AG08395 (cell line): ENCODE measurements around the gene TGFBRAP1.
"Not testable (repeated sequence)": the region's sequence is repeated elsewhere in the genome, so short reads cannot be mapped to it uniquely, and the experiment has no call there.

Source experiments
- DNase-seq: peaks from one replicate; pipeline ENCODE4 v3.0.0; 2012; ENCODE audit warnings: mixed read lengths, low spot score

TGFBRAP1 gene

GRCh38 chr2:105358593-105358992, 29.1 kb upstream of the TGFBRAP1 start:
- no peak for DNase-seq

GRCh38 chr2:105357122-105357521, 27.6 kb upstream of the TGFBRAP1 start:
- DNase-seq, result no peak

DNA sequence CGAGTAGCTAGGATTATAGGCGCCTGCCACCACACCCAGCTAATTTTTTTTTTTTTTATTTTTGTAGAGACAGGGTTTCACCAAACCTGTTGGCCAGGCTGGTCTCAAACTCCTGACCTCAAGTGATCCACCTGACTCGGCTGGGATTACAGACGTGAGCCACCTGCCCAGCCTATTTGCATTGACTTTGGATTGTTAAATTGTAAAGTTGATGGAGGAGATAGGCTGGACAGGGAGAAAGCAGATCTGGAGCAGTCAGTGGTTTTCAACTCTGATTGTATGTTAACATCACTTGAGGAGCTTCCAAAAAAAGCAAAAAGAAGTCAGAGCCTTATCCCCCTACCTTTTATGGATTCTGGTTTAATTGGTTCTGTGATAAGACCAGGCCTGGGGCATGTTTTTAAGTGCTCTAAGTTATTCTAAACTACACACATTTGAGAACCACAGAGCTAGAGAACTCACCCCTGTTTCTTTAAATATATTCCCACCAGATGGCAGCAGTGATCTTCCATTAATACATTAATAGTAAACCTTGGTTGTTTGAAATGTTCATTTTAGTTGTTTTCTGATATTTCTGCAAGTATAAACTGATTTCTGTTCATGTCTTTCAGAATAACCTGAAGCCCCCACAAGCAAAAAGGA, 15.3 kb upstream of the TGFBRAP1 start:
- peak; percentile 47 for DNase-seq

DNA sequence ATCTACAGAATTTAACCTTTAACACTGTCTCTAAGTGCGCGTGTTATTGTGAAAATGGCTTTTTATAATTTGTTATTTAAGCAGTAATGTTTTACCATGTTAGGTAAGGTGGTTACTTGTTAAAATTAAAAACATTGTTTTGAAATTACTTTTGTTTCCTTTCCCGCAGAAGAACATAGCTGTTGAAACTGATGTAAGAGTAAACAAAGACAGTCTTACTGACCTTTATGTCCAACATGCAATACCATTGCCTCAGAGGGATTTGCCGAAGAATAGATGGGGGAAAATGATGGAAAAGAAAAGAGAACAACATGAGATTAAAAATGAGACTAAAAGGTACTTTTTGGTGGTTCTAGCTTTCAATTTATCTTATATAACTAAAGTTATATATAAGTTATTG, 9.9 kb upstream of the TGFBRAP1 start:
- DNase-seq, result no peak

DNA sequence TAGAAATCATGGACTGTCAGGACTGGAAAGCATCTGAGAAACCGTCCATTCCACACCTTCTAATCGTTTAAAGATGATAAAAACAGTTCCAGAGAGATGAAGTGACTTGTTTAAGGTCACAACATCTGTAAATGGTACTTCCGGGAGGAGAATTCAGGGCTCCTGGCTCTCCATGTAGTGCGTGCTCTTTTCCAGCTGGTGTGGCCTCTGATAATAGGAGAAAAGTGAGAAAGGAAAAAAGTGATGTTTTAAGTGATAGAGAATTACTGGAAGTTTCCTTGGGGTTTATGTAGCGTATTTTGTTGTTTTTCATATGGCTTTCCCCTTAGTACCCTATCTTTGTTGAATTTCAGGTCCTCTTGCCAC, 8.5 kb upstream of the TGFBRAP1 start:
- peak; percentile 10 for DNase-seq

- DNase-seq, result peak; percentile 82
Measured at GRCh38 chr2:105337122-105338019, 7.8 kb upstream of the TGFBRAP1 start, which contains the start of gene C2orf49. TSS of gene C2orf49 (plus strand) at chr2:105337540. CDS start at chr2:105337588, 48 bp downstream.

- DNase-seq, result no peak
Measured at GRCh38 chr2:105336786-105337121, 7.2 kb upstream of the TGFBRAP1 start.

DNA sequence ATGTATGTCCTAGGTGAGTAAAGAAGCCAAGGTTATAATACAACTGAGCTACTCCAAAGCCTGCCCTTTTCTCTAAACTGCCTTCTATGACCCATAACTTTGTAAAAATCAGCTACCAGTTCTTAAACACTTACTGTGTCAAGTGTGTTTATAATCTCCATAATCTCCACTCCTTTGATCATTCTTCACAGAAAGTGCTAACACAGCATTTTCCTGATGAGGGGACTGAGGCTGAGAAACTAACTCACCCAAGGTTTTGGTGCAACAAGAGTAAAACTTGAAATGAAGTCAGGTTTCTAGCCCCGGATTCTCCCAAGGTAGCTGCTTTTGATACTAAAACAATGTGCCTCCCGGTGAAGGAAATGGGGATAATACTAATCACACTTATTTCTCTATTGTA, 5.9 kb upstream of the TGFBRAP1 start:
- DNase-seq, result no peak

- no peak for DNase-seq
Measured at GRCh38 chr2:105334211-105334610, 4.7 kb upstream of the TGFBRAP1 start.

DNA sequence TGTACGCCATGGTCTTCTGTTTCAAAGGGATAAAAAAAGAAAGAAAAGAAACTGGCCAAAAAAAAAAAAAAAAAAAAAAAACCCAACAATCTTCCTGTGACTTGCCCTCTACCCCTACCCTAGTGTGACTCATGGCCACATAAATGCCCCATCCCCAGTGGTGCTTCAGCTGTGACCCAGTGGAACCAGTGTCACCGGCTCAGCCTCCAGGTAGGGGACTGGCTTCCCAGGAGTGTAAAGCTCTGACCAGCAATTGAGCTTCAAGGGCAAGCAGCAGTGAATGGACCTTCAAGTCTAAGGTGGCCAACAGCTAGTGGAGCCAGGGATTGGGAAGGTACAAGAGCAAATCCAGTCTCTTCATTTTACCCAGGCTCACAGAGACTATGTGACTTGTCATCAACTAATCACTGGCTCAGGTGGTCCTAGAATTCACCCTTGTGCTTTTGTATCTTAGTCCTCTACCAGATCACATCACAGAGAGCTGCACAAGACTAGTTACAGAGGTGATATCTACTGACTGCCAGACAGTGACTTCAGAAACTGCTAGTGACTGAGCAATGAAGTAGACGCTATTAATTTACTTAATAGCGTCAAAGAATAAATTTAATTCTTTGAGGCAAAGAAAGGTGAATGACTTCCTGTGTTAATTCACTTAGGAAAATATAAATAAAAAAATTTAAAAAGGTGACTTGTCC, 1.3 kb upstream of the TGFBRAP1 start:
- no peak for DNase-seq

GRCh38 chr2:105329197-105329554, 359 bp downstream of the TGFBRAP1 start:
- DNase-seq, result no peak

GRCh38 chr2:105328281-105329196, 996 bp downstream of the TGFBRAP1 start:
- DNase-seq, result peak; percentile 31

DNA sequence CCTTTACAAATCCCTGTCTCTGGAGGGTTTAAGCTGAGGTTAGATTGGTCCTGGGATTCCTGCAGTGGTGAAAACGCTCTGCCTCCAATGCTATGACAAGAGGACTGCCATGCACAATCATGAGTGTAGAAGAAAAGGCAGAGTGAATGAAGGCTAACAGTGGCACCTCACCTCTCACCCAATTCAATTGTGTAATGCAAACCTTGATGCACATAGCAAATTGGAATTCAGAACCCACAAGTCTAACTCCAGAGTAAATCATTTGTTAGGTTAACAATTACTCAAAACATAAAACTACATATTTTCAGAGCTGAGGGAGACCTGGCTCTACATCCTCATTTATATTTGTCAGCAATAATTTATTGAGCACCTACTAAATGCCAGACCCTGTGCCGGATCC, 1.8 kb downstream of the TGFBRAP1 start:
- no peak for DNase-seq

GRCh38 chr2:105327271-105327670, 2.3 kb downstream of the TGFBRAP1 start:
- DNase-seq, result not testable (repeated sequence)

DNA sequence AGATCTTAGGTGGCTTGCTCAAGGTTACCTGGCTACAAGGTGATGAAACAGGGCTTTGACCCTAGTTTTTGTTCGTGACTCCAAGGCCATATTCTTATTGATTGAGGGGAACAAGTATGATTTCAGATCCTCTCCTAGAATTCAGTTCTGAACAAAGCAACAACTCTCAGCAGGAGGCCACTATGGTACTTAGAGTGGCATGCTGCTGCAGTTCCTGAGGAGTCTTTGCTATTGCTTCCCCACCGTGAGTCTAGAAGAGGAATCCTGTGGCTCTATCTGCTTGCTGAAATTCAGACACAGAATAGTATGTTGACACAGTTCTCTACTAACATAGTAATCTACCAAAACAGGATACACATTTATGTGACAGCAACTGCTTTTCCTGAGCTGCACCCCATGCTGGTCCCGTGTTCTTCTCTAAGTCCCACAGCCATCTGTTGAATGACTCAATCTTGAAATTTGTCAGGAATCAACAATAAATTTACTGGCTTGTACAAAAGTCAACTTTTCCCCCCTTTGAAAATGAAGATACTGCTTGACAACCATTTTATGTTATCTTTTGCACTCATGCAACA, 4.1 kb downstream of the TGFBRAP1 start:
- peak; percentile 46 for DNase-seq

DNA sequence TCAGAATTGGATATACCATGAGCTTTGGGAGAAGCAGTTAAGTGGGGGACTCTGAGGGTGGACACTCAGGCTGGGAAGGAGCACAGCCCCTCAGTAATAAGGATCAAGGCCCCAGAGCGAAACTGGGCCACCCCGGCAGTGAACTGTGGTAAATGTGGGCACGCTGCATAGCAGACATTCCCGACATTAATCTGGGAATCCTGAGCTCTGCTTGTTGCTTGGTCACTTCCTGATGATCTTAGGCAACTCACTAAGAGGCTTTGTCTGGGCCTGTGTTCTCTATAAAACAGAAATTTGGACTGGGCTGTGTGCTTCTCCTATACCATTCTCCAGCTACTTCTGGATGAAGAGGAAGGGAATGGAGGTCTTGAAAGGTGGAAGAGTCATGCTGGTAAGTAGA, 4.8 kb downstream of the TGFBRAP1 start:
- DNase-seq, result peak; percentile 63

GRCh38 chr2:105324101-105324500, 5.4 kb downstream of the TGFBRAP1 start:
- no peak for DNase-seq

DNA sequence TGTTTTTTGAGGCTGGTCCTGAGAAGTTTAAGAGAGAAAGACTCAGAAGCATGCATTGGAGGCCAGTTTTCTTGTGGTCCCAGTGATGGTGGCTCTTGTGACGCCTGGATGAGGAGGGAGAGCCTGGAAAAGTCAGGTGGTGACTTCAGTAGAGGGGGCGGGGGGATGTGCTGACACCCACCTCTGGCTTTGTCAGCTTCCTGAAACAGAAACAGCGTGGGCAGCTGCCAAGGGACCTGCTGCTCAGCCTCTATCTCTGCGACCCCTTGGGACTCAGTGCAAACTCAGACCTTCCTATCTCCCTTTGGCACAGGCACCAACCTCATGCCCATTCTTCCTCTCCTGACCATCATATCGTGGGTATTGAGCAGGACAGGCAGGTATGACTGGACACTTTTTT, 6.4 kb downstream of the TGFBRAP1 start:
- no peak for DNase-seq

DNA sequence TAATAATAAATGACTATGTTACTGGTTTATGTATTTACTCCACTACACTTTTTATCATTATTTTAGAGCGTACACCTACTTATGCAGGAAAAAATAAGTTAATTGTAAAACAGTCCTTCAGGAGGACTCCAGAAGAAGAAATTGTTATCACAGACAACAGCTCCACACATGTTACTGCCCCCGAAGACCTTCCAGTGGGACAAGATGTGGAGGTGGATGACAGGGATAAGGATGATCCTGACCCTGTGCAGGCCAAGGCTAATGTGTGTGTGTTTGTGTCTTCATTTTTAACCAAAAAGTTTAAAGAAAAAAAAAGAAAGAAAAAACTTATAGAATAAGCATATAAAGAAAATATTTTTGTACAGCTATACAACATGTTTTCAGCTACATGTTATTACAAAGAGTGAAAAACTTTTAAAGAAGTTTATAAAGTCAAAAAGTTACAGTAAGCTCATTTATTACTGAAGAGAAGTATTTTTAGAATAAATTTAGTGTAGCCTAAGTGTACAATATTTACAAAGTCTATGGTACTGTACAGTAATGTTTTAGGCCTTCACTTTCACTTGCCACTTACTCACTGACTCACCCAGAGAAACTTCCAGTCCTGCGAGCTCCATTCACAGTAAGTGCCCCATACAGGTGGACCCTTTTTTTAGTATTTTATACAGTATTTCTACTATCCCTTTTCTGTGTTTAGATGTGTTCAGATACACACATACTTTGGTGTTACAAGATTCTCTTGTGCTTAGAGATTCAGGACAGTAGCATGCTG, 7.5 kb downstream of the TGFBRAP1 start:
- DNase-seq, result no peak

DNA sequence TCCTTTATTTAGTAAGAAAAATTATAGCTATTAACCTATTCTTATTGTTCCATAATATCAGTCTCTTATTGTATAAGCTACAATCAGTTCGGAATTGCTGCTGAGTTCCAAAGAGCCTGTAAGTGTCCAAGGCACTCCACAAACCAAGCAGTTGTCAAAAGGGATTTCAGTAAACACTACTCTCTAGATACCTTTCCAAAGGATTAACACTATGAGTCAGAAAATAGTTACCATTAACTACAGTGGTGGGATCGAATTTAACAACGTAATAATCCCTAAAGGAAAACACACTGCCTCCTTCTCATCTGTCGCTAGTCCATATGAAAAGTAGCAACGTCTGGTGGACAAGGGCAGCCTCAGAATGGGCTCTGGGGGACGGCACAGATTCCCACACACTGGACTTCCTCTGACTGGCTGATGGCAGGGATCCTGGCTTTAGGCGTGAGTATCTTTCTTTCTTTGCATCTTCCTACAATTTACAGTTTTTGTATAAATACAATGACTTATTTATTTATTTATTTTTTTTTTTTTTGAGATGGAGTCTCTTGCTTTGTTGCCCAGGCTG, 8.8 kb downstream of the TGFBRAP1 start:
- DNase-seq, result no peak
